ENCODE measurements around the gene RANGRF. TPM values are rescaled to one million over a fixed set of nuclear protein-coding genes. Genes with fewer than 3 reads are reported as not detected.

Gene RANGRF
- total RNA-seq, 1 donor from 2014 or later, result 11.9 TPM

GRCh38 chr17:8254881-8255280 lies 33.6 kb upstream of the RANGRF start:
- TF ChIP-seq EZH2phosphoT487 (IDR thresholded peaks at IDR 0.05) (no peak), CTCF (IDR thresholded peaks at IDR 0.05) (no peak), EZH2 (IDR thresholded peaks at IDR 0.05) (no peak)
- Mint-ChIP-seq H3K9me3 (no peaks in the 10 kb centered on the region), H3K36me3 (peaks cover 9% of the 10 kb centered on the region), H3K4me1 (peaks cover 9% of the 10 kb centered on the region), H3K27me3 (ENCODE audit: insufficient read depth, low read depth) (peaks cover 2% of the 10 kb centered on the region), H3K4me3 (no peak overlapping the region), H3K27ac (no peak overlapping the region)
- DNase-seq (ENCODE audit: low spot score), result no peak
- H3K27me3 ChIP-seq, result no peaks in the 10 kb centered on the region
- no peak overlapping the region for H3K9ac ChIP-seq
- no peak overlapping the region for H3K27ac ChIP-seq
- H3F3A ChIP-seq (ENCODE audit: low read depth), result peaks cover 2% of the 10 kb centered on the region
- H3K9me3 ChIP-seq (ENCODE audit: low read depth), result no peaks in the 10 kb centered on the region
- H2AFZ ChIP-seq (replicated peaks), result no peak overlapping the region
- peaks cover 4% of the 10 kb centered on the region for H3K36me3 ChIP-seq
- no peak overlapping the region for H3K4me2 ChIP-seq
- peaks cover 8% of the 10 kb centered on the region for H3K4me1 ChIP-seq
- no peaks in the 10 kb centered on the region for H4K20me1 ChIP-seq (ENCODE audit: low read depth)
- H3K79me2 ChIP-seq (ENCODE audit: low read depth), result peaks cover 40% of the 10 kb centered on the region
- no peak overlapping the region for H3K4me3 ChIP-seq

GRCh38 chr17:8255499-8255898 lies 33.0 kb upstream of the RANGRF start:
- H3K9ac ChIP-seq, result no peak overlapping the region
- TF ChIP-seq EZH2 (IDR thresholded peaks at IDR 0.05) (no peak), EZH2phosphoT487 (IDR thresholded peaks at IDR 0.05) (no peak), CTCF (IDR thresholded peaks at IDR 0.05) (no peak)
- H3K36me3 ChIP-seq, result peaks cover 4% of the 10 kb centered on the region
- H3K4me3 ChIP-seq, result no peak overlapping the region
- H3K9me3 ChIP-seq (ENCODE audit: low read depth), result no peaks in the 10 kb centered on the region
- no peak overlapping the region for H2AFZ ChIP-seq (replicated peaks)
- no peaks in the 10 kb centered on the region for H3K27me3 ChIP-seq
- H3F3A ChIP-seq (ENCODE audit: low read depth), result no peaks in the 10 kb centered on the region
- Mint-ChIP-seq H3K4me1 (peaks cover 3% of the 10 kb centered on the region), H3K27ac (no peak overlapping the region), H3K36me3 (peaks cover 13% of the 10 kb centered on the region), H3K4me3 (no peak overlapping the region), H3K9me3 (no peaks in the 10 kb centered on the region), H3K27me3 (ENCODE audit: insufficient read depth, low read depth) (peaks cover 2% of the 10 kb centered on the region)
- no peak for DNase-seq (ENCODE audit: low spot score)
- peaks cover 34% of the 10 kb centered on the region for H3K79me2 ChIP-seq (ENCODE audit: low read depth)
- H3K27ac ChIP-seq, result no peak overlapping the region
- H4K20me1 ChIP-seq (ENCODE audit: low read depth), result no peaks in the 10 kb centered on the region
- H3K4me1 ChIP-seq, result peaks cover 2% of the 10 kb centered on the region
- H3K4me2 ChIP-seq, result no peak overlapping the region

DNA sequence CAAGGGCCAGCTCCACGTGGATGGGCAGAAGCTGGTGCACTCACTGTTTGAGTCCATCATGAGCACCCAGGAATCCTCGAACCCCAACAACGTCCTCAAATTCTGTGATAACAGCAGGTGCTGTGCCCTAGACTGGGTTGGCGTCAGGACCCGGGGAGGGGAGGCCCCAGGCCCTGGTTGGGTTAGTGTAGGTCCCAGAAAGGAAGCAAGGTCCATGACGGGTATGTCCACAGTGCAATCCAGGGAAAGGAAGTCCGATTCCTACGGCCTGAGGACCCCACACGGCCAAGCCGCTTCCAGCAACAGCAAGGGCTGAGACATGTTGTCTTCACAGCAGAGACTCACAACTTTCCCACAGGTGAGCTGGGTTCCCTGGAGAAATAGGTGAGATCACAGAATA lies 32.2 kb upstream of the RANGRF start:
- Histone ChIP-seq H4K20me1 (ENCODE audit: low read depth) (no peaks in the 10 kb centered on the region), H3K9me3 (ENCODE audit: low read depth) (no peaks in the 10 kb centered on the region), H2AFZ (replicated peaks) (no peak overlapping the region), H3K4me1 (no peaks in the 10 kb centered on the region), H3F3A (ENCODE audit: low read depth) (no peaks in the 10 kb centered on the region), H3K4me3 (no peak overlapping the region), H3K27me3 (no peaks in the 10 kb centered on the region), H3K36me3 (peaks cover 4% of the 10 kb centered on the region), H3K27ac (no peak overlapping the region), H3K79me2 (ENCODE audit: low read depth) (peaks cover 26% of the 10 kb centered on the region), H3K4me2 (no peak overlapping the region), H3K9ac (no peak overlapping the region)
- H3K27me3 Mint-ChIP-seq (ENCODE audit: insufficient read depth, low read depth), result peaks cover 2% of the 10 kb centered on the region
- H3K27ac Mint-ChIP-seq, result no peak overlapping the region
- peak overlapping the region; percentile 63 for H3K4me3 Mint-ChIP-seq
- peaks cover 18% of the 10 kb centered on the region for H3K36me3 Mint-ChIP-seq
- H3K9me3 Mint-ChIP-seq, result no peaks in the 10 kb centered on the region
- H3K4me1 Mint-ChIP-seq, result no peaks in the 10 kb centered on the region
- TF ChIP-seq EZH2 (IDR thresholded peaks at IDR 0.05), result no peak
- no peak for TF ChIP-seq EZH2phosphoT487 (IDR thresholded peaks at IDR 0.05)
- no peak for TF ChIP-seq CTCF (IDR thresholded peaks at IDR 0.05)
- DNase-seq (ENCODE audit: low spot score), result no peak

Data from neural progenitor cell (in vitro differentiated cells).